Hepatocyte (in vitro differentiated cells): ENCODE results near the gene ZNF648.

Experiments
- CTCF ChIP-seq: fragments of 200-600 bp; sonication (generic); IDR thresholded peaks from 2 replicates; pipeline ENCODE4 v1.5.1; 2016; ENCODE audit warnings: antibody characterized with exemption, mild to moderate bottlenecking; ENCODE audit not compliant: poor library complexity
- EZH2phosphoT487 ChIP-seq: fragments of 200-600 bp; sonication (generic); IDR thresholded peaks from one replicate; pipeline ENCODE4 v1.6.1; 2018; ENCODE audit warnings: antibody characterized with exemption, mild to moderate bottlenecking, low read depth, moderate library complexity; ENCODE audit not compliant: unreplicated experiment, severe bottlenecking

DNA sequence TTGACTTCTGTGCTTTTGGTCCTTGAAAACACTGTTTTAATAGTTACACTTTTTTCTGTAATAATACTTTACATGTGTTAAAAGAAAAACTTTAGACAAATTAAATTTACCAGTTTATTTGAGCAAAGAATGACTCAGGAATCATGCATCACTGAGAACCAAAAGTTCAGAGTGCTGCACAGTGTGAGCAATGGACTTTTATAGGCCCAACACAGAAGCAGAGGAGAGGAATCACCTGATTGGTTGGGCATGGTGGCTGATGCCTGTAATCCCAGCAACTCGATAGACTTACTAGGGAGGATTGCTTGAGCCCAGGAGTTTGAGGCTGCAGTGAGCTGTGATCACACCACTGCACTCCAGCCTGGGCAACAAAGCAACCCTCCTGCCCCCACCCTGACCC lies 29.3 kb downstream of the ZNF648 start:
- TF ChIP-seq EZH2phosphoT487 = no peak
- no peak for TF ChIP-seq CTCF
